Measurements from ENCODE around the gene ELF4. TPM values are rescaled to one million over a fixed set of nuclear protein-coding genes. Genes with fewer than 3 reads are reported as not detected.

ELF4 gene
- total and polyA plus RNA-seq, 9 of the 15 experiments (the other 6 are each of a cell fraction or from before 2014, with no cell fraction given) = 5.9 to 55.8 (median 25.2) TPM

DNA sequence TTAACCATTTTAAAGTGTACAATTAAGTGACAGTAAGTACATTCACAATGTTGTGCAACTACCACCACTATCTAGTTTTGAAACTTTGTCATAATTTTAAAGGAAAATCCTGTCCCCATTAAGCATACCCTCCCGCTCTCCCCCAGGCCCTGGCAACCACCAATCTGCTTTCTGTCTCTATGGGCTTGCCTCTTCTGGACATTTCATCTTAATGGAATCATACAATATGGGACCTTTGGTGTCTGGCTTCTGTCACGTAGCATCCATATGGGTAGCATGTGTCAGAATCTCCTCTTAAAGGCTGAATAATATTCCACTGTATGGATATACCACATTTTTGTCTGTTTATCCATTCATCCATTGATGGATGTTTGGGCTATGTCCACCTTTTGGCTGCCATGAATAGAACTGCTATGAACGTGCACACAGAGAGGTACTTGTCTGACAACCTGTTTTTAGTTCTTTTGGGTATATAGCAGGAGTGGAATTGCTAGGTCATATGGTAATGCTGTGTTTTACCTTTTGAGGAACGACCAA, 61.5 kb downstream of the ELF4 start:
- Histone ChIP-seq H3K4me1 (replicated peaks in 1 of 2; ENCODE audit: control insufficient read depth in 2 of 2, insufficient read depth in 2 of 2, low read length in 2 of 2) (no peaks in the 10 kb centered on the region), H3K27ac (ENCODE audit: extremely low read depth, low read depth, low read length) (no peak overlapping the region), H3K9ac (ENCODE audit: insufficient read depth in 1 of 2, low read depth in 2 of 2, low read length in 2 of 2) (no peak overlapping the region), H4K20me1 (replicated peaks; ENCODE audit: control insufficient read depth, insufficient read depth, low read length) (no peaks in the 10 kb centered on the region), H3K9me1 (ENCODE audit: control insufficient read depth, insufficient read depth, low read length) (no peaks in the 10 kb centered on the region), H3K9me3 (replicated peaks; ENCODE audit: control insufficient read depth, insufficient read depth, low read depth, low read length) (no peaks in the 10 kb centered on the region), H3K4me2 (ENCODE audit: insufficient read depth, low read length) (no peak overlapping the region), H3K79me2 (ENCODE audit: control insufficient read depth, insufficient read depth, low read length) (no peaks in the 10 kb centered on the region), H3K4me3 (no peak overlapping the region), H2AFZ (ENCODE audit: low read depth, low read length) (no peak overlapping the region), H3K36me3 (ENCODE audit: control insufficient read depth, insufficient read depth, low read length) (peaks cover 86% of the 10 kb centered on the region), H3K27me3 (ENCODE audit: control insufficient read depth in 2 of 2, insufficient read depth in 2 of 2, low read length in 2 of 2) (no peaks in the 10 kb centered on the region)
- CTCF ChIA-PET (ENCODE audit: low intra/inter-chr PET ratio) = no interaction called here
- intact Hi-C loops (cut with micrococcal nuclease) = no loop called here
- no TSS peak for BruUV-seq (replicated peaks)
- POLR2A ChIA-PET = no interaction called here
- in situ Hi-C loops (cut with MboI) = no loop called here
- FAIRE-seq = no peak
- DNase-seq (ENCODE audit: extremely low read depth in 1 of 4, low spot score in 3 of 4) = no peak
- ATAC-seq = no peak
- WGBS (ENCODE audit: insufficient coverage, low coverage, missing lambda C conversion rate) = 94% methylated on average over 4 of the region's 4 CpGs
- TF ChIP-seq SMAD4 (CRISPR knock-in tag; conservative IDR thresholded peaks at IDR 0.05) (no peak), YY1 (IDR thresholded peaks at IDR 0.05; ENCODE audit: borderline replicate concordance in 1 of 3, control insufficient read depth in 1 of 3, extremely low read depth in 1 of 3, insufficient read depth in 3 of 3, insufficient read length in 1 of 3, insufficient replicate concordance in 2 of 3, low read depth in 1 of 3, low read length in 2 of 3) (no peak), RHOXF2B (CRISPR knock-in tag; conservative IDR thresholded peaks at IDR 0.05) (no peak), IFI16 (CRISPR knock-in tag; IDR thresholded peaks at IDR 0.05) (no peak), MED1 (CRISPR knock-in tag; IDR thresholded peaks at IDR 0.05; ENCODE audit: borderline replicate concordance) (no peak), FOXA1 (IDR thresholded peaks at IDR 0.05; ENCODE audit: borderline replicate concordance) (no peak), BACH1 (tag; IDR thresholded peaks at IDR 0.05) (no peak), CAMTA2 (CRISPR knock-in tag; conservative IDR thresholded peaks at IDR 0.05) (no peak), PHF21A (IDR thresholded peaks at IDR 0.05; ENCODE audit: borderline replicate concordance, low read depth) (no peak), ATF1 (CRISPR knock-in tag; IDR thresholded peaks at IDR 0.05) (no peak), ATF1 (tag; IDR thresholded peaks at IDR 0.05) (no peak), HLTF (IDR thresholded peaks at IDR 0.05) (no peak), ZBTB17 (CRISPR knock-in tag; IDR thresholded peaks at IDR 0.05) (no peak), PPARD (CRISPR knock-in tag; IDR thresholded peaks at IDR 0.05) (no peak), BDP1 (IDR thresholded peaks at IDR 0.05; ENCODE audit: insufficient read depth, insufficient read length) (no peak), ZNF830 (CRISPR knock-in tag; IDR thresholded peaks at IDR 0.05) (no peak), STAG1 (CRISPR knock-in tag; IDR thresholded peaks at IDR 0.05; ENCODE audit: borderline replicate concordance) (no peak)
- TF ChIP-seq, protein P1, sequence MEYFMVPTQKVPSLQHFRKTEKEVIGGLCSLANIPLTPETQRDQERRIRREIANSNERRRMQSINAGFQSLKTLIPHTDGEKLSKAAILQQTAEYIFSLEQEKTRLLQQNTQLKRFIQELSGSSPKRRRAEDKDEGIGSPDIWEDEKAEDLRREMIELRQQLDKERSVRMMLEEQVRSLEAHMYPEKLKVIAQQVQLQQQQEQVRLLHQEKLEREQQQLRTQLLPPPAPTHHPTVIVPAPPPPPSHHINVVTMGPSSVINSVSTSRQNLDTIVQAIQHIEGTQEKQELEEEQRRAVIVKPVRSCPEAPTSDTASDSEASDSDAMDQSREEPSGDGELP (CRISPR knock-in tag; IDR thresholded peaks at IDR 0.05; ENCODE audit: borderline replicate concordance) = no peak
- TF ChIP-seq, protein P2, sequence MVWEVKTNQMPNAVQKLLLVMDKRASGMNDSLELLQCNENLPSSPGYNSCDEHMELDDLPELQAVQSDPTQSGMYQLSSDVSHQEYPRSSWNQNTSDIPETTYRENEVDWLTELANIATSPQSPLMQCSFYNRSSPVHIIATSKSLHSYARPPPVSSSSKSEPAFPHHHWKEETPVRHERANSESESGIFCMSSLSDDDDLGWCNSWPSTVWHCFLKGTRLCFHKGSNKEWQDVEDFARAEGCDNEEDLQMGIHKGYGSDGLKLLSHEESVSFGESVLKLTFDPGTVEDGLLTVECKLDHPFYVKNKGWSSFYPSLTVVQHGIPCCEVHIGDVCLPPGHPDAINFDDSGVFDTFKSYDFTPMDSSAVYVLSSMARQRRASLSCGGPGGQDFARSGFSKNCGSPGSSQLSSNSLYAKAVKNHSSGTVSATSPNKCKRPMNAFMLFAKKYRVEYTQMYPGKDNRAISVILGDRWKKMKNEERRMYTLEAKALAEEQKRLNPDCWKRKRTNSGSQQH (CRISPR knock-in tag; IDR thresholded peaks at IDR 0.05) = no peak
- TF ChIP-seq, protein P3, sequence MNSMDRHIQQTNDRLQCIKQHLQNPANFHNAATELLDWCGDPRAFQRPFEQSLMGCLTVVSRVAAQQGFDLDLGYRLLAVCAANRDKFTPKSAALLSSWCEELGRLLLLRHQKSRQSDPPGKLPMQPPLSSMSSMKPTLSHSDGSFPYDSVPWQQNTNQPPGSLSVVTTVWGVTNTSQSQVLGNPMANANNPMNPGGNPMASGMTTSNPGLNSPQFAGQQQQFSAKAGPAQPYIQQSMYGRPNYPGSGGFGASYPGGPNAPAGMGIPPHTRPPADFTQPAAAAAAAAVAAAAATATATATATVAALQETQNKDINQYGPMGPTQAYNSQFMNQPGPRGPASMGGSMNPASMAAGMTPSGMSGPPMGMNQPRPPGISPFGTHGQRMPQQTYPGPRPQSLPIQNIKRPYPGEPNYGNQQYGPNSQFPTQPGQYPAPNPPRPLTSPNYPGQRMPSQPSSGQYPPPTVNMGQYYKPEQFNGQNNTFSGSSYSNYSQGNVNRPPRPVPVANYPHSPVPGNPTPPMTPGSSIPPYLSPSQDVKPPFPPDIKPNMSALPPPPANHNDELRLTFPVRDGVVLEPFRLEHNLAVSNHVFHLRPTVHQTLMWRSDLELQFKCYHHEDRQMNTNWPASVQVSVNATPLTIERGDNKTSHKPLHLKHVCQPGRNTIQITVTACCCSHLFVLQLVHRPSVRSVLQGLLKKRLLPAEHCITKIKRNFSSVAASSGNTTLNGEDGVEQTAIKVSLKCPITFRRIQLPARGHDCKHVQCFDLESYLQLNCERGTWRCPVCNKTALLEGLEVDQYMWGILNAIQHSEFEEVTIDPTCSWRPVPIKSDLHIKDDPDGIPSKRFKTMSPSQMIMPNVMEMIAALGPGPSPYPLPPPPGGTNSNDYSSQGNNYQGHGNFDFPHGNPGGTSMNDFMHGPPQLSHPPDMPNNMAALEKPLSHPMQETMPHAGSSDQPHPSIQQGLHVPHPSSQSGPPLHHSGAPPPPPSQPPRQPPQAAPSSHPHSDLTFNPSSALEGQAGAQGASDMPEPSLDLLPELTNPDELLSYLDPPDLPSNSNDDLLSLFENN (IDR thresholded peaks at IDR 0.05; ENCODE audit: low read depth in 2 of 2, low read length in 2 of 2) = no peak

All from K562 (cell line).